K562 (cell line): ENCODE data around the gene POT1.

Experiments
- CBX5 ChIP-seq: IDR thresholded peaks from 2 replicates; pipeline ENCODE4 v1.6.1; 2014; ENCODE audit warnings: low read depth, borderline replicate concordance
- CTCF ChIP-seq, 3 experiments: IDR thresholded peaks in 2 of 3; conservative IDR thresholded peaks in 1 of 3; 2 replicates each; pipeline ENCODE4 v1.5.1; 2011 to 2012; ENCODE audit warnings: low read length in 3 of 3, mild to moderate bottlenecking in 3 of 3, control low read depth in 2 of 3, improper control_type of control experiment in 1 of 3, inconsistent platforms in 1 of 3, low read depth in 1 of 3, mixed read lengths in 1 of 3, moderate library complexity in 1 of 3; ENCODE audit not compliant: insufficient read depth in 2 of 3
- MEF2D ChIP-seq: conservative IDR thresholded peaks from 2 replicates; pipeline ENCODE4 v1.6.1; 2016; ENCODE audit warnings: low read depth, missing genetic modification characterization, missing compliant biosample characterization

GRCh38 chr7:124954790-124955189 lies 25.2 kb upstream of the POT1 start:
- TF ChIP-seq CTCF (IDR thresholded peaks at IDR 0.05 in 2 of 3, conservative IDR thresholded peaks at IDR 0.05 in 1 of 3; ENCODE audit: insufficient read depth in 2 of 3, low read depth in 1 of 3, low read length in 3 of 3) (no peak), MEF2D (tag) (no peak), CBX5 (no peak)
